Kidney epithelial cell (primary cell): ENCODE data around the gene ITPR1. TPM values are rescaled to one million over a fixed set of nuclear protein-coding genes. Genes with fewer than 3 reads are reported as not detected.

ENCODE experiments used
- DNase-seq: peaks from one replicate; pipeline ENCODE4 v3.0.0-alpha.2; 2010; ENCODE audit warnings: low read depth
- H3K27me3 ChIP-seq: 2 replicates; pipeline ENCODE4 v1.6.0; 2011; ENCODE audit warnings: low read length; ENCODE audit not compliant: control insufficient read depth, insufficient read depth
- H3K36me3 ChIP-seq: 2 replicates; pipeline ENCODE4 v1.5.1; 2011; ENCODE audit warnings: low read length; ENCODE audit not compliant: control insufficient read depth, insufficient read depth
- H3K4me3 ChIP-seq: 2 replicates; pipeline ENCODE4 v1.5.1; 2011; ENCODE audit warnings: low read depth, mild to moderate bottlenecking, control low read depth, low read length
- CTCF ChIP-seq: IDR thresholded peaks from 2 replicates; pipeline ENCODE4 v1.5.1; 2011; ENCODE audit warnings: mild to moderate bottlenecking, moderate library complexity, low read length, control low read depth, inconsistent platforms; ENCODE audit not compliant: insufficient read depth, poor library complexity, severe bottlenecking
- total RNA-seq: library from RNA; depleted of rRNA; stranded (reverse); fragments of >200 nt; gene quantifications from 2 replicates; pipeline ENCODE4 v1.2.3, GENCODE V29; 2015

ITPR1 gene
- total RNA-seq, 1 donor from 2014 or later, result 8.9 TPM

GRCh38 chr3:4877173-4877787, 384.1 kb downstream of the ITPR1 start:
- DNase-seq, result no peak
- no peak for TF ChIP-seq CTCF
- Histone ChIP-seq H3K27me3 (no peaks in the 10 kb centered on the region), H3K4me3 (no peak overlapping the region), H3K36me3 (no peaks in the 10 kb centered on the region)

DNA sequence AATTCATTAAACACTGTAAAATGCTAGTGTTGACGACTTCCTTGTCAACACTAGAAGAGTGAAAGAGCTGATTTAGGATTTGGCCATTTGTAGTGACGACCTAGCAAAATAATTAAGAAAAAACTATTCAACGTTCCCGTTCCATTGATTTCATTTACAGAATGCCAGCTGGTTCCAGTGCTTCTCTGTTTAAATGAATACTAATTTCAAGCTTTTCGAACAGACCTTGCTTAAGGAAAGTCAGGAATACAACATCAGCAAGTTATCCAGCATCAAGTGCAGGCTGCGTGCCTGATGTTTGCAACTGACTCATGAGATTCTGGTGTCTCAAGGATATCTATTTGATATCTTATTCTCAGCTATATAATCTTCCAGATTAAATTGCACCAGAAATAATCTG, 387.7 kb downstream of the ITPR1 start:
- Histone ChIP-seq H3K36me3 (no peaks in the 10 kb centered on the region), H3K4me3 (no peak overlapping the region), H3K27me3 (no peaks in the 10 kb centered on the region)
- no peak for DNase-seq
- TF ChIP-seq CTCF, result no peak

- TF ChIP-seq CTCF, result no peak
- Histone ChIP-seq H3K4me3 (no peak overlapping the region), H3K36me3 (no peaks in the 10 kb centered on the region), H3K27me3 (no peaks in the 10 kb centered on the region)
- DNase-seq, result no peak
These were observed 389.4 kb downstream of the ITPR1 start for GRCh38 chr3:4882548-4882947.

- no peak for DNase-seq
- H3K4me3 ChIP-seq, result no peak overlapping the region
- TF ChIP-seq CTCF, result no peak
- no peaks in the 10 kb centered on the region for H3K27me3 ChIP-seq
- H3K36me3 ChIP-seq, result no peaks in the 10 kb centered on the region
These were observed 389.9 kb downstream of the ITPR1 start for GRCh38 chr3:4883011-4883410.

DNA sequence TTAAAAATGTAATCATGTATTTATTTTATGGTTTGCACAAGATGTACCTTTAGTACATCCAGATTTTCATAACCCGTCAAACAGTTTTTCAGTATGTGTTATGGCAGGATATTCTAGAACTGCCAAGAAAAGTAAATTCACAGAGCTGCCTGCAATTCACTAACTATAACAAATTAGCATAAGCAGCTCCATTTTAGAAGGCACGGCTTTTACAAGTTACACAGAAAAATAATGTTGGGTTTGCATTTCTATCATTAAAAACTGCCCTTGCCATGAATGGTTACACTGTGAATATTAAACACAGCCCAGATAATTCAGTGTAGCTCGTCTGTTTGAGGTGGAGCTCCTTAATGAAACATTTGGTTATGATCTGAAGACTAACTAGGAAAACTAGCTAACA, 391.7 kb downstream of the ITPR1 start:
- H3K36me3 ChIP-seq, result no peaks in the 10 kb centered on the region
- H3K27me3 ChIP-seq, result no peaks in the 10 kb centered on the region
- H3K4me3 ChIP-seq, result no peak overlapping the region
- TF ChIP-seq CTCF, result no peak
- DNase-seq, result no peak

DNA sequence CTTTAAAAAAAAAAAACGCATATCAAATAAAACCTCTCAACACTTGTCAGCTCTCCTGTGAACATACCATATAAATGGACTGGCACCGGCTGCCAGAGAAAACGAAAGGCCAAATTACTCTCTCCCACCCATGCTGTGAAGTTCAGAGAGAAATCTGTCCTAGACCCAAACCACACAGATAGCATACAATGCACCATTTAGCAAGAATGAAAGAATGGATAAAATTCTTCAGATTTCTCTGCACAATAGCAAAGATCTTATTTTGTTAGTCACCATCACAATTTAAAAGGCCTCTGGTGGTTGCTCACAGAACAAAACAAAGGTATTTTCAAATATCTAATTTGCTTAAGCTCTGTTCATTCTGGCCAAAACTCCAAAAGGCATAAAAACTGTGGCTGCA, 392.2 kb downstream of the ITPR1 start:
- peak; percentile 10 for TF ChIP-seq CTCF

More for the DNA sequence above, 392.2 kb downstream of the ITPR1 start:
- H3K36me3 ChIP-seq, result no peaks in the 10 kb centered on the region
- no peaks in the 10 kb centered on the region for H3K27me3 ChIP-seq
- no peak overlapping the region for H3K4me3 ChIP-seq
- no peak for DNase-seq
